ENCODE results near the gene SARS2.

Gene SARS2

GRCh38 chr19:38959618-38960017 is 29.1 kb upstream of the SARS2 start:
- Histone ChIP-seq H3K27me3 (ENCODE audit: control insufficient read depth, insufficient read depth, low read length) (no peaks in the 10 kb centered on the region), H3K27ac (ENCODE audit: low read depth, low read length) (no peak overlapping the region), H3K4me1 (ENCODE audit: control insufficient read depth, insufficient read depth, low read length) (peaks cover 3% of the 10 kb centered on the region), H3K36me3 (ENCODE audit: control insufficient read depth, insufficient read depth, low read length) (no peaks in the 10 kb centered on the region), H3K4me3 (ENCODE audit: low read length) (no peak overlapping the region), H3K9ac (ENCODE audit: low read length) (no peak overlapping the region)

DNA sequence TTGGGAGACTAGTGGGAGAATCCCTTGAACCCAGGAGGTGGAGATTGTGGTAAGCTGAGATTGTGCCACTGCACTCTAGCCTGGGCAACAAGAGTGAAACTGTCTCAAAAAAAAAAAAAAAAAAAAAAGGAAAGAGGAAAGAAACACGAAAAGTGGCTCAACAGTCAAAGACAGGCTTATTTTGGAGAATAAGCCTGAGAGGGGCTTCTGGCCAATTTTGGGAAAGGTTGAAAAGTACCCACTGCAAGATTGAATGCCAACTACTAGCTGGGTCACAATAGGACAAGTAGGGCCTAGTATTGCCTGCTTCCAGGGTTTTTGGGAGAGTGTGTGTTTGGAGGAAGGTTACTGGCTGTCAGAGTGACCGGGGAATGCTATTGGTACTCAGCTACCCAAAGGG is 27.7 kb upstream of the SARS2 start:
- H3K9ac ChIP-seq (ENCODE audit: low read length) = no peak overlapping the region
- H3K4me3 ChIP-seq (ENCODE audit: low read length) = no peak overlapping the region
- H3K27me3 ChIP-seq (ENCODE audit: control insufficient read depth, insufficient read depth, low read length) = no peaks in the 10 kb centered on the region
- H3K4me1 ChIP-seq (ENCODE audit: control insufficient read depth, insufficient read depth, low read length) = peaks cover 3% of the 10 kb centered on the region
- H3K36me3 ChIP-seq (ENCODE audit: control insufficient read depth, insufficient read depth, low read length) = no peaks in the 10 kb centered on the region
- no peak overlapping the region for H3K27ac ChIP-seq (ENCODE audit: low read depth, low read length)

- Histone ChIP-seq H3K27me3 (ENCODE audit: control insufficient read depth, insufficient read depth, low read length) (no peaks in the 10 kb centered on the region), H3K4me1 (ENCODE audit: control insufficient read depth, insufficient read depth, low read length) (no peaks in the 10 kb centered on the region), H3K27ac (ENCODE audit: low read depth, low read length) (no peak overlapping the region), H3K9ac (ENCODE audit: low read length) (no peak overlapping the region), H3K36me3 (ENCODE audit: control insufficient read depth, insufficient read depth, low read length) (no peaks in the 10 kb centered on the region), H3K4me3 (ENCODE audit: low read length) (no peak overlapping the region)
Observed at GRCh38 chr19:38956264-38956663, 25.7 kb upstream of the SARS2 start.

GRCh38 chr19:38953677-38954076 is 23.1 kb upstream of the SARS2 start:
- no peak overlapping the region for H3K4me3 ChIP-seq (ENCODE audit: low read length)
- no peaks in the 10 kb centered on the region for H3K36me3 ChIP-seq (ENCODE audit: control insufficient read depth, insufficient read depth, low read length)
- H3K27me3 ChIP-seq (ENCODE audit: control insufficient read depth, insufficient read depth, low read length) = no peaks in the 10 kb centered on the region
- H3K27ac ChIP-seq (ENCODE audit: low read depth, low read length) = no peak overlapping the region
- H3K4me1 ChIP-seq (ENCODE audit: control insufficient read depth, insufficient read depth, low read length) = peaks cover 4% of the 10 kb centered on the region
- H3K9ac ChIP-seq (ENCODE audit: low read length) = no peak overlapping the region

GRCh38 chr19:38952395-38953165 is 22.0 kb upstream of the SARS2 start:
- Histone ChIP-seq H3K4me3 (ENCODE audit: low read length) (no peak overlapping the region), H3K9ac (ENCODE audit: low read length) (no peak overlapping the region), H3K27me3 (ENCODE audit: control insufficient read depth, insufficient read depth, low read length) (no peaks in the 10 kb centered on the region), H3K27ac (ENCODE audit: low read depth, low read length) (no peak overlapping the region), H3K36me3 (ENCODE audit: control insufficient read depth, insufficient read depth, low read length) (no peaks in the 10 kb centered on the region), H3K4me1 (ENCODE audit: control insufficient read depth, insufficient read depth, low read length) (peaks cover 4% of the 10 kb centered on the region)

DNA sequence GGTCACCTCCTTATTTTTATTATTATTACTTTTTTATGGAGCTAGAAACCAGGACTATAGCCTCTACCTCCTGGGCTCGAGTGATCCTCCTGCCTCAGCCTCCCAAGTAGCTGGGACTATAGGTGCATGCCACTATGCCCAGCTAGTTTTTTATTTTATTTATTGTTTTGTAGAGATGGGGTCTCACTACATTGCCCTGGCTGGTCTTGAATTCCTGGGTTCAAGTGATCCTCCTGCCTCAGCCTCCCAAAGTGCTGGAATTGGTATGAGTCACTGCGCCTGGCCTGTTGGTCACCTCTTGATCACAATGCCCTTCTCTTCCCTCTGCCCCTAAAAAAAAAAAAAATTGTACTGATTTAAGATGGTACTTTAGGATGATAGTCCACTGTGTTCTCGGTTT is 20.6 kb upstream of the SARS2 start:
- Histone ChIP-seq H3K36me3 (ENCODE audit: control insufficient read depth, insufficient read depth, low read length) (no peaks in the 10 kb centered on the region), H3K9ac (ENCODE audit: low read length) (no peak overlapping the region), H3K27ac (ENCODE audit: low read depth, low read length) (no peak overlapping the region), H3K4me3 (ENCODE audit: low read length) (no peak overlapping the region), H3K4me1 (ENCODE audit: control insufficient read depth, insufficient read depth, low read length) (peaks cover 4% of the 10 kb centered on the region), H3K27me3 (ENCODE audit: control insufficient read depth, insufficient read depth, low read length) (no peaks in the 10 kb centered on the region)

- peaks cover 4% of the 10 kb centered on the region for H3K4me1 ChIP-seq (ENCODE audit: control insufficient read depth, insufficient read depth, low read length)
- no peak overlapping the region for H3K9ac ChIP-seq (ENCODE audit: low read length)
- H3K4me3 ChIP-seq (ENCODE audit: low read length) = peak overlapping the region; percentile 59
- H3K36me3 ChIP-seq (ENCODE audit: control insufficient read depth, insufficient read depth, low read length) = no peaks in the 10 kb centered on the region
- no peaks in the 10 kb centered on the region for H3K27me3 ChIP-seq (ENCODE audit: control insufficient read depth, insufficient read depth, low read length)
- H3K27ac ChIP-seq (ENCODE audit: low read depth, low read length) = no peak overlapping the region
Observed at GRCh38 chr19:38949580-38950367, 19.2 kb upstream of the SARS2 start.

GRCh38 chr19:38946229-38947010 is 15.9 kb upstream of the SARS2 start:
- no peaks in the 10 kb centered on the region for H3K36me3 ChIP-seq (ENCODE audit: control insufficient read depth, insufficient read depth, low read length)
- H3K9ac ChIP-seq (ENCODE audit: low read length) = no peak overlapping the region
- peaks cover 4% of the 10 kb centered on the region for H3K4me1 ChIP-seq (ENCODE audit: control insufficient read depth, insufficient read depth, low read length)
- no peaks in the 10 kb centered on the region for H3K27me3 ChIP-seq (ENCODE audit: control insufficient read depth, insufficient read depth, low read length)
- H3K27ac ChIP-seq (ENCODE audit: low read depth, low read length) = no peak overlapping the region
- no peak overlapping the region for H3K4me3 ChIP-seq (ENCODE audit: low read length)

DNA sequence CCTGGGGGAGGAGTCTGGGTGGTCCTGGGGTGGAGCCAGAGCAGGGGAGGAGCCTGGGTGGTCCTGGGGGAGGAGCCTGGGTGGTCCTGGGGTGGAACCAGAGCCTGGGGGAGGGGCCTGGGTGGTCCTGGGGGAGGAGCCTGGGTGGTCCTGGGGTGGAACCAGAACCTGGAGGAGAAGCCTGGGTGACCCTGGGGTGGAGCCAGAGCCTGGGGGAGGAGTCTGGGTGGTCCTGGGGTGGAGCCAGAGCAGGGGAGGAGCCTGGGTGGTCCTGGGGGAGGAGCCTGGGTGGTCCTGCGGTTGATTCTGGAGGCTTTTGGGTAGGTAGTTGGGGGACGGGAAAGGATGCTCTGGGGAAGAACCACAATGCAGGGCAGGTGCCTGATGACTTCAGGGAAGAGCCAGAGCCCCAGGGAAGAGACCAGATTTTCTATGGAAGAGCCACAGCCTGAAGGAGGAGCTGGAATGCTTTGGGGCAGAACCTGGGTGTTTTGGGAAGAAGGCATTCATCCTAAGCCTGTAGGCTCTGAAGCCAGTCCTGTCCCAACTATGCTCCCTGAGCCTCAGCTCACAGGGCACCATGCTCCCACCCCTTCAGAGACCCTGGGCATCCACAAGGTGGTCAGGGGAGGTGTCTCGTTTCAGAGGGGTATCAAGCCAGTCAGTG is 15.1 kb upstream of the SARS2 start:
- Histone ChIP-seq H3K36me3 (ENCODE audit: control insufficient read depth, insufficient read depth, low read length) (no peaks in the 10 kb centered on the region), H3K4me3 (ENCODE audit: low read length) (no peak overlapping the region), H3K4me1 (ENCODE audit: control insufficient read depth, insufficient read depth, low read length) (peaks cover 4% of the 10 kb centered on the region), H3K27ac (ENCODE audit: low read depth, low read length) (no peak overlapping the region), H3K27me3 (ENCODE audit: control insufficient read depth, insufficient read depth, low read length) (no peaks in the 10 kb centered on the region), H3K9ac (ENCODE audit: low read length) (no peak overlapping the region)

GRCh38 chr19:38944981-38945506 is 14.5 kb upstream of the SARS2 start:
- H3K36me3 ChIP-seq (ENCODE audit: control insufficient read depth, insufficient read depth, low read length) = no peaks in the 10 kb centered on the region
- peaks cover 1% of the 10 kb centered on the region for H3K4me1 ChIP-seq (ENCODE audit: control insufficient read depth, insufficient read depth, low read length)
- H3K27me3 ChIP-seq (ENCODE audit: control insufficient read depth, insufficient read depth, low read length) = no peaks in the 10 kb centered on the region
- no peak overlapping the region for H3K9ac ChIP-seq (ENCODE audit: low read length)
- H3K27ac ChIP-seq (ENCODE audit: low read depth, low read length) = no peak overlapping the region
- H3K4me3 ChIP-seq (ENCODE audit: low read length) = no peak overlapping the region

DNA sequence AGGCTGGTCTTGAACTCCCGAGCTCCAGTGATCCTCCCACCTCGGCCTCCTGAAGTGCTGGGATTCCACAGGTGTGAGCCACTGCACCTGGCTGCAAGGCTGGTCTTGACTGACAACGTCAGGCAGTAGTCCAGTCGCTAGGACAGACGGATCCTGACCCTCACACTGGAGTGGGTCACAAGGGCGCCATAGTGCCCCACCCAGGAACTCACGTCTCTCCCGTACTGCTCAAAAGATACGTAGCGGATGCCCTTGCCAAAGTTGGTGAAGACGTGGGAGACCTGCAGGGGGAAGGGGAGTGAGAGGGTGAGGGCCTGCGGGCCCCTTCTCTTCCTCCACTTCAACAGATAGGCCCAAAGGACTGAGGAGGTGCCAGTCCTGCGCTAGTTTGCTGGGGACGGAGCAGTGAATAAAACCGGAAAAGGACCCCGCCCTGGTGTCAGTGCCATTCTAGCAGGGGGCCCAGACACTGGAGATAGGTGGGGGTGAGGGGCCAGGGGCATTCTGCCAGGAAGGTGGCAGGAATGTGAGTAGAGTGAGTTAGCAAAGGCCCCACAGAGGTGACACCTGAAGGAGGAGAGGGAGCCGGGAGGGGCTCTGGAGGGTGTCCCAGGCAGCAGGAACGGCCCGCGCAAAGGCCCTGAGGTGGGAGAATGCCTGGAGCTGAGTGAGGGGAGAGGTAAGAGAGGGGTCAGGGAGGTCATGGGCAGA is 12.1 kb upstream of the SARS2 start:
- Histone ChIP-seq H3K27ac (ENCODE audit: low read depth, low read length) (no peak overlapping the region), H3K4me3 (ENCODE audit: low read length) (no peak overlapping the region), H3K4me1 (ENCODE audit: control insufficient read depth, insufficient read depth, low read length) (no peaks in the 10 kb centered on the region), H3K27me3 (ENCODE audit: control insufficient read depth, insufficient read depth, low read length) (no peaks in the 10 kb centered on the region), H3K9ac (ENCODE audit: low read length) (no peak overlapping the region), H3K36me3 (ENCODE audit: control insufficient read depth, insufficient read depth, low read length) (no peaks in the 10 kb centered on the region)

All from rectal smooth muscle tissue (tissue), 1 donor.